AG09319 (cell line): Measurements from ENCODE around the gene GOLPH3.

Source experiments
- DNase-seq: peaks from one replicate; pipeline ENCODE4 v3.0.0-alpha.2; 2010; ENCODE audit warnings: low read depth; ENCODE audit errors: extremely low read depth
- CTCF ChIP-seq: IDR thresholded peaks from 2 replicates; pipeline ENCODE4 v1.5.1; 2011; ENCODE audit warnings: low read depth, mild to moderate bottlenecking, inconsistent platforms, low read length, moderate library complexity

GOLPH3 gene

GRCh38 chr5:32116574-32117313 lies 57.4 kb downstream of the GOLPH3 start:
- DNase-seq, result no peak
- TF ChIP-seq CTCF, result no peak

- no peak for TF ChIP-seq CTCF
- DNase-seq, result no peak
Measured at GRCh38 chr5:32115985-32116384, 58.1 kb downstream of the GOLPH3 start.

- no peak for TF ChIP-seq CTCF
- no peak for DNase-seq
Measured at GRCh38 chr5:32110111-32110696, 63.9 kb downstream of the GOLPH3 start.

GRCh38 chr5:32109236-32109635 lies 64.9 kb downstream of the GOLPH3 start:
- DNase-seq, result no peak
- no peak for TF ChIP-seq CTCF

DNA sequence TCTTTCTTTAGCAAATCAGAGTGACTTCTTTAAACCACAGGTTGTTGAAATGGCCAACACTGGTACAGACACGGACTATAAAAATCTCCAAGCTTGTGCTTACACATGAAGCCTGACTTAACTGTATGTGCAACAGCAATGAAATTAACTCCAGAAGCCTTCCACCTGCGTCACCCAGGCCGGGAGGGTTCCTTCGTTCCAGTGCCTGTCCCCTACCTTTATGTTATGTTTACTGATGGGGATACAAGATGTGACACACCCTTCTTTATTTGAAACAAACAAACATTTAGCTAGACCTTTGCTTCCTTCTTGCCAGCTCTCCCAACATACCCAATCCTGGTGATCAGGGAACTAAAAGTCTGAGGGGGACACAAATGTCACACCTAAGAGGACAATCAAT lies 66.0 kb downstream of the GOLPH3 start:
- TF ChIP-seq CTCF, result no peak
- DNase-seq, result no peak

DNA sequence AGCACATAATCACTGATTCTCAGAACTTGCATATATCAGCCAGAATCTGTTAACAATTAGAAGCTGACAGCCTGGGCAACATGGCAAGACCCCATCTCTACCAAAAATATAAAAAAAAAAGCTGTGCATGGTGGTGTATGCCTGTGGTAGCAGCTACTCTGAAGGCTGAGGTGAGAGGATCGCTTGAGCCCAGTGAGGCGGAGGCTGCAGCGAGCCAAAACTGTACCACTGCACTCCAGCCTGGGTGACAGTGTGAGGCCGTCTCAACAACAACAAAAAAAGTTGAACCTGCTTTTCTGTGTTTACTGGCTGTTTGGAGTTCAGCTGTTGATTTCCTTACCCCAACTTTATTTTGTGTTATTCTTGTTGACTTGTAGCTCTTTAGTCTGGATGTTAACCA lies 66.8 kb downstream of the GOLPH3 start:
- TF ChIP-seq CTCF, result no peak
- DNase-seq, result no peak

DNA sequence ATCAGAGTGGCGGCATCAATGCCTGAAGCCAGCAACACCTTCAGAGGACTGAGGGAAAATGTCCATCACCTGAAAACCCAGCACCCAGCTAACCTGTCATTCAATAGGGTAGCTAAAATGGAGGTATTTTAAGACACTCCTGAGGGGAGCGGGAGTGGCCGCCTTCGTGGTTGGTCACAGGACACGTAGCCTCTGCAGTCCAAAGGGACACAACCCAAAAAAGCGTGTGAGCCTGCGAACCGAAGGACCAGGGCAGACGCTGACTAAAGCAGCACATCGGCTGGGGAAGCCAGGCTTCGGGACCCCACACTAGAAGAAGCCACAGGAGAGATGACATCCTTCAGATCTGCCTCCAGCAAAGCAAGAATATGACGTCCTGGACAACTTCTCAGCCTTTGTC lies 70.6 kb downstream of the GOLPH3 start:
- no peak for TF ChIP-seq CTCF
- DNase-seq, result no peak
